Left ventricle myocardium inferior (tissue), 1 donor: ENCODE results near the gene FUT3. TPM values are rescaled to one million over a fixed set of nuclear protein-coding genes. Genes with fewer than 3 reads are reported as not detected.

ENCODE experiments used
- DNase-seq: peaks from one replicate; pipeline ENCODE4 v3.0.0-alpha.2; 2020
- H3K27ac ChIP-seq: fragments of 200-600 bp; replicated peaks from 2 replicates; pipeline ENCODE4 v1.8.0; 2021
- H3K27me3 ChIP-seq: fragments of 200-600 bp; 2 replicates; pipeline ENCODE4 v1.8.0; 2021; ENCODE audit warnings: low read depth
- H3K36me3 ChIP-seq: fragments of 200-600 bp; 2 replicates; pipeline ENCODE4 v1.8.0; 2021
- H3K4me1 ChIP-seq: fragments of 200-600 bp; 2 replicates; pipeline ENCODE4 v1.8.0; 2021
- H3K4me3 ChIP-seq: fragments of 200-600 bp; 2 replicates; pipeline ENCODE4 v1.8.0; 2021; ENCODE audit warnings: mild to moderate bottlenecking, moderate library complexity
- H3K9me3 ChIP-seq: fragments of 200-600 bp; replicated peaks from 2 replicates; pipeline ENCODE4 v1.8.0; 2021
- intact Hi-C: fragments of 100-400 bp; cut with micrococcal nuclease; formaldehyde crosslinking; loops from one replicate; pipeline ENCODE4 v1.11.0; 2022
- total RNA-seq: library from RNA; stranded (reverse); fragmentation: NEBNext Ultra II Directional; extraction: Animal tissue kit (Norgen Biotek cat#: 25700); gene quantifications from one replicate; pipeline ENCODE4 v1.2.1, GENCODE V29; 2021
- TF ChIP-seq, protein P1 (sequence below): fragments of 200-600 bp; IDR thresholded peaks from 2 replicates; pipeline ENCODE4 v1.8.0; 2021; ENCODE audit warnings: antibody characterized with exemption, mild to moderate bottlenecking, borderline replicate concordance
- donor health status: DM: no; HTN: yes; CAD: no; lungs with severe emphysema.

FUT3 gene
- total RNA-seq, 1 donor from 2014 or later = not detected

- intact Hi-C loops = no loop called here
- TF ChIP-seq, protein P1, sequence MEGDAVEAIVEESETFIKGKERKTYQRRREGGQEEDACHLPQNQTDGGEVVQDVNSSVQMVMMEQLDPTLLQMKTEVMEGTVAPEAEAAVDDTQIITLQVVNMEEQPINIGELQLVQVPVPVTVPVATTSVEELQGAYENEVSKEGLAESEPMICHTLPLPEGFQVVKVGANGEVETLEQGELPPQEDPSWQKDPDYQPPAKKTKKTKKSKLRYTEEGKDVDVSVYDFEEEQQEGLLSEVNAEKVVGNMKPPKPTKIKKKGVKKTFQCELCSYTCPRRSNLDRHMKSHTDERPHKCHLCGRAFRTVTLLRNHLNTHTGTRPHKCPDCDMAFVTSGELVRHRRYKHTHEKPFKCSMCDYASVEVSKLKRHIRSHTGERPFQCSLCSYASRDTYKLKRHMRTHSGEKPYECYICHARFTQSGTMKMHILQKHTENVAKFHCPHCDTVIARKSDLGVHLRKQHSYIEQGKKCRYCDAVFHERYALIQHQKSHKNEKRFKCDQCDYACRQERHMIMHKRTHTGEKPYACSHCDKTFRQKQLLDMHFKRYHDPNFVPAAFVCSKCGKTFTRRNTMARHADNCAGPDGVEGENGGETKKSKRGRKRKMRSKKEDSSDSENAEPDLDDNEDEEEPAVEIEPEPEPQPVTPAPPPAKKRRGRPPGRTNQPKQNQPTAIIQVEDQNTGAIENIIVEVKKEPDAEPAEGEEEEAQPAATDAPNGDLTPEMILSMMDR = peak; percentile 75
- Histone ChIP-seq H3K9me3 (no peaks in the 10 kb centered on the region), H3K36me3 (no peaks in the 10 kb centered on the region), H3K27ac (peak overlapping the region; percentile 84), H3K27me3 (peaks cover 50% of the 10 kb centered on the region), H3K4me1 (peaks cover 18% of the 10 kb centered on the region), H3K4me3 (peak overlapping the region; percentile 65)
- DNase-seq = peak; percentile 61
Observed at GRCh38 chr19:5805462-5806132, 45.7 kb downstream of the FUT3 start.

DNA sequence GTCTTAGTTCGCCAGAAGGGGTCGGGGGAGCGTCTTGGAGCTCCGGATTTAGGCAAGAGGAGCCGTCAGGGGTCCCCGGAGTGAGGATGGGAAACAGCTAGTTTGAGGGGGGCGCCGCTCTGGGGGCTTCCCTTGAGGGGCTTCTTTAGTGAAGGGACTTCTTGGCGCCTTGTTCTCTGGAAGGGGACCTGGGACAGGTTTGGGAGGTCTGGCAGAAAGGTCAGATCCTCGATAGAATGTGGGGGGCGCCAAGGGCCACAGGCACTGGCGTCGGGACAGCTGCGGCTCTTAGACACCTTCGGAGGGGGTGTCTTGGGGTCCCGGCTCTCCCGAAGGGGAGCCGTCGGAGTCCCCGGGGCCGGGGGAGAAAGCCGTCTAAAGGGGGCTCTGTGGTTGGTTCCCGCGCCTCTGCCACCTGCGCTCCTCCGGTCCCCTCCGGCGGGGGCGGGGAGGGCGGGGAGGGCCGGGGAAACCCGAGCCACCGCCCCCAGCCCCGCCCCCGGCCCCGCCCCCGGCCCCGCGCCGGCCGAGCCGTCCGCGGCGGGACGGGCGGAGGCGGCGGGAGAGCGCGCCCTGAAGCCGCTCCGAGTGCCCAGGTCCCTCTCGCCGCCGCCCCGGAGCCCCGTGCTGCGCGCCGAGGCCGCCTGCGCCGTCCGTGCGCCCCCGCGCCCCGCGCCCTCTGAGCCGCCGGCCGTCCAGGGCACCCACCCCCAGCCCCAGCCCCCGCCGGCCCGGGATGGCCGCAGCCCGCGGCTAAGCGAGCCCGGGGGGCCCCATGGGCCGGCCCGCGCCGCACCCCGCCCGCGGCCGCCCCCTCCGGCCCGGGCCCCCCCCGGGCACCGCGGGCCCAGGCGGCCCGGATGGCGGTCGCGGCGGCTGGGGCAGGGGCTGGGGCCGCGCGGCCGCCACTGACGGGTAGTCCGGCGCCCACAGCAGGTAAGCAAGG, 46.5 kb downstream of the FUT3 start, which contains the start of gene NRTN:
NRTN (plus strand) TSS at position 552 of the 946 bp plus-strand sequence. CDS start 19,099 bp downstream, outside the sequence.
- TF ChIP-seq, protein P1 = no peak
- H3K9me3 ChIP-seq = no peaks in the 10 kb centered on the region
- DNase-seq = no peak
- no peaks in the 10 kb centered on the region for H3K36me3 ChIP-seq
- intact Hi-C loops = no loop called here
- peak within 1 kb of the TSS; percentile 65 for H3K4me3 ChIP-seq
- H3K27ac ChIP-seq = peak within 1 kb of the TSS; percentile 84
- H3K4me1 ChIP-seq = peaks cover 20% of the 10 kb centered on the region
- peaks cover 58% of the 10 kb centered on the region for H3K27me3 ChIP-seq

DNA sequence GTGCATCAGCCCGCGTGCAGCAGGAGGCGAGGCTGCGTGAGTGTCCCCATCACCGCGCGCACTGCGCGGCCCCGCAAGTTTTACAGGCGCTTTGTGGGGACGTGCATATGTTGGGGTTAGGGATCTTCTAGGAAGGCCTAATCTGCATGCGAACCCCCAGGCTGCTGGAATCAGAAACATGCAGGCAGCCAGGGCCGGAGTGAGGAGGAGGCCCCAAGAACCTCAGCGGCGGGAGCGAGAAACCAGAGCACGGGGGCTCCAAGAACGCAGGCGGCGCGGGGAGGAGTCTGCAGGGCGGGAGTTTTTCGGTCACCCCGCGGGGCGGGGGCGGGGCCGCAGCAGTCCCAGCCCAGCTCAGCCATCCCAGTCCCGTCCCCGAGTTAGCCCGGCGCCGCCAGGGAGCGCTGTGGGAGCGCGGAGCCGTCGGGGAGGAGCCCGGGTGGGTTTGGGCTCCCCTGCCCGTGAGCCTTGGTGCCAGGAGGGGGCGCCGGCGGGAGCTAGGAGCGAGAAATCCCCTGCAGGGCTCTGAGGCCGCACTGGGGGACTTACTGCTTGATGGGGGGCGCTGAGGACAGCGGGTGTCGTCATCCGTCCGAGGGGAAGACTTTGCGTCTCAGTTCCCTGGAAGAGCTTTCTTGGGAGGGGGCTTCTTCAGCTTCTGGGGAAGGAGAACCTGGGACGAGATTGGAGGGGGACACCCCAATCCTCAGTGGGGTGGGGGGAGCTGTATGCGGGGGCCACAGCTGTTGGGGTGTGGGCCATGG, 47.3 kb downstream of the FUT3 start:
- H3K27ac ChIP-seq = no peak overlapping the region
- TF ChIP-seq, protein P1 = peak; percentile 87
- peaks cover 66% of the 10 kb centered on the region for H3K27me3 ChIP-seq
- peak; percentile 83 for DNase-seq
- no peaks in the 10 kb centered on the region for H3K36me3 ChIP-seq
- intact Hi-C loops = no loop called here
- H3K4me3 ChIP-seq = peak overlapping the region; percentile 65
- H3K4me1 ChIP-seq = peaks cover 29% of the 10 kb centered on the region
- H3K9me3 ChIP-seq = no peaks in the 10 kb centered on the region

DNA sequence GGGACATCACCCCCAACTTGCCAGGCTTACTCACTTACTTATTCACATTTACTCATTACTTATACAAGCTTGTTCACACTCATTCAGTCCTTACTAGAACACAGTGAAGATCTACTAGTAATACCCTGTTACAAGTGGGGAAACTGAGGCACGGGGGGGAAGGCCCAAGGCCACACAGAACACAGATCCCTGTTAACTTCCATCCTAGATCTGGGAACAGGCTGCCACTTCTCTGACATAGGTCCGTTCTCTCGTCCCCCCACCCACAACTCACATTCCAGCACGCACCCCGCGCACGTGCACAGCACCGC, 47.9 kb downstream of the FUT3 start:
- Histone ChIP-seq H3K4me1 (peaks cover 34% of the 10 kb centered on the region), H3K36me3 (no peaks in the 10 kb centered on the region), H3K4me3 (peak overlapping the region; percentile 65), H3K27ac (no peak overlapping the region), H3K9me3 (no peaks in the 10 kb centered on the region), H3K27me3 (peaks cover 72% of the 10 kb centered on the region)
- DNase-seq = no peak
- intact Hi-C loops = no loop called here
- TF ChIP-seq, protein P1 = no peak

DNA sequence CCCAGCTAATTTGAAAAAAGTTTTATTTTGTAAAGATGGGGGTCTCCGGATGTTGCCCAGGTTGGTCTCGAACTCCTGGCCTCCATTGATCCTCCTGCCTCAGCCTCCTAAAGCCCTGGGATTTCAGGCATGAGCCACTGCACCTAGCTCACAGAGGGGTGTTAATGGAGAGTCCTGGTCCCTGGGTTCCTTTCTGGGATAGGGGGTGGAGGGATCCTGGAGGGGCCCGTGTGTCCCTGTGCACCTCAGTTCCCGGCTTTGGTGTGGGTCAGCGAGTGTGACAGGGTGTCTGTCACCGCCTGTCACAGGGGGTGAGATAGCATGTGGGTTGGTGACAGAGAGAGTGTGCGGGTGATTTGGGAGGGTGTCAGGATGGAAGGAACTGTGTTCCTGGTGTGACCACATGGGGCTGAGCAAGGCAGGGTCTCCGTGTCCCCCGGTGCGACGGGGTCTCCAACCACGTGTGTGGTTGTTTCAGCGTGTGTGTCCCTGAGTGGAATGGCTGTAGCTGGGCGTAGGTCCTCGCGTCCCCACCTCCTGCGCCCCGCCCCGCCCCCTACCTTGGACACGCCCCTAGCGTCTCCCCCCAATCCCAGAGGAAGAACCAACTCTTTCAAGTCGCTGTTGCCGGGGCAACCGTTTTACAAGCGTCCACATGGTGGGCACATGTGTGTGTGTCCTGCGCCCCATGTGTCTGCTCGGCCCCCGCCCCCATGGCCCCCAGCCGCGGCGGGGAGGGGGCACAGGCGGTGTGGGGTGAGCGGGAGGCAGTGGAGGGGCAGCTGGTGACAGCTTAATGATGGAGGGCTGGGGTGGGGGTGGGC, 49.2 kb downstream of the FUT3 start:
- intact Hi-C loops = no loop called here
- DNase-seq = no peak

More for the DNA sequence above, 49.2 kb downstream of the FUT3 start:
- Histone ChIP-seq H3K4me1 (peaks cover 35% of the 10 kb centered on the region), H3K27me3 (peaks cover 78% of the 10 kb centered on the region), H3K9me3 (no peaks in the 10 kb centered on the region), H3K36me3 (no peaks in the 10 kb centered on the region), H3K27ac (no peak overlapping the region), H3K4me3 (no peak overlapping the region)
- TF ChIP-seq, protein P1 = no peak
